WTC11 (cell line): ENCODE measurements around the gene PHF21B. TPM values are rescaled to one million over a fixed set of nuclear protein-coding genes. Genes with fewer than 3 reads are reported as not detected.

Experiments used
- ATAC-seq: fragments of 200-7000 bp; cut with Tn5 transposase; 2 replicates; pipeline ENCODE4 v1.10.0; 2021; ENCODE audit warnings: mild to moderate bottlenecking, moderate library complexity
- CTCF ChIA-PET: fragments of 300-600 bp; sonication (Branson Sonifier 250); formaldehyde crosslinking; loops from one replicate; lab custom pipeline; 2021; ENCODE audit warnings: antibody characterized with exemption; lab: Charles Lee
- POLR2A ChIA-PET: fragments of 350-600 bp; sonication (Branson Sonifier 250); formaldehyde crosslinking; loops from one replicate; lab custom pipeline; 2021; ENCODE audit warnings: antibody characterized with exemption; lab: Charles Lee
- DNase-seq: peaks from one replicate; pipeline ENCODE4 v3.0.0; 2021; ENCODE audit warnings: low spot score
- H3K27ac Mint-ChIP-seq: 2 replicates; pipeline ENCODE4 v1.8.0; 2021; ENCODE audit warnings: mixed read lengths
- H3K27me3 Mint-ChIP-seq: 2 replicates; pipeline ENCODE4 v1.8.0; 2021; ENCODE audit warnings: low read depth, mild to moderate bottlenecking, moderate library complexity, mixed read lengths
- H3K36me3 Mint-ChIP-seq: 2 replicates; pipeline ENCODE4 v1.8.0; 2021; ENCODE audit warnings: mixed read lengths
- H3K4me1 Mint-ChIP-seq: 2 replicates; pipeline ENCODE4 v1.8.0; 2022; ENCODE audit warnings: mixed read lengths
- H3K4me3 Mint-ChIP-seq: 2 replicates; pipeline ENCODE4 v1.8.0; 2021; ENCODE audit warnings: mild to moderate bottlenecking, moderate library complexity, mixed read lengths
- H3K9me3 Mint-ChIP-seq: 2 replicates; pipeline ENCODE4 v1.8.0; 2021; ENCODE audit warnings: mixed read lengths
- ARID4B ChIP-seq: sonication (generic); formaldehyde crosslinking; IDR thresholded peaks from 2 replicates; pipeline ENCODE4 v1.8.0; 2023; ENCODE audit warnings: missing genetic modification reagents, mild to moderate bottlenecking, borderline replicate concordance
- ATF6 ChIP-seq: sonication (generic); formaldehyde crosslinking; IDR thresholded peaks from 2 replicates; pipeline ENCODE4 v1.8.1; 2023; ENCODE audit warnings: mild to moderate bottlenecking, missing genetic modification reagents
- E2F1 ChIP-seq: sonication (generic); formaldehyde crosslinking; IDR thresholded peaks from 2 replicates; pipeline ENCODE4 v1.8.0; 2022; ENCODE audit warnings: mild to moderate bottlenecking, missing genetic modification reagents
- HMGA2 ChIP-seq: fragments of 250-450 bp; sonication (Bioruptor Pico); IDR thresholded peaks from 2 replicates; pipeline ENCODE4 v1.4.0; 2021; ENCODE audit warnings: mild to moderate bottlenecking, moderate library complexity
- JAZF1 ChIP-seq: fragments of 250-450 bp; sonication (Bioruptor Pico); IDR thresholded peaks from 2 replicates; pipeline ENCODE4 v1.9.0; 2021; ENCODE audit warnings: moderate library complexity, mild to moderate bottlenecking, inconsistent platforms
- MLX ChIP-seq: sonication (generic); formaldehyde crosslinking; IDR thresholded peaks from 2 replicates; pipeline ENCODE4 v1.8.1; 2023; ENCODE audit warnings: mild to moderate bottlenecking, missing genetic modification reagents, moderate library complexity
- NFE2L1 ChIP-seq: sonication (generic); formaldehyde crosslinking; IDR thresholded peaks from 2 replicates; pipeline ENCODE4 v1.8.1; 2023; ENCODE audit warnings: missing genetic modification reagents
- NFYB ChIP-seq: sonication (generic); formaldehyde crosslinking; conservative IDR thresholded peaks from 2 replicates; pipeline ENCODE4 v1.8.0; 2022; ENCODE audit warnings: low read depth, missing genetic modification reagents
- NR1H2 ChIP-seq: sonication (generic); formaldehyde crosslinking; IDR thresholded peaks from 2 replicates; pipeline ENCODE4 v1.9.0; 2021; ENCODE audit warnings: mild to moderate bottlenecking, moderate library complexity, missing genetic modification reagents
- OVOL2 ChIP-seq: fragments of 250-450 bp; sonication (Bioruptor Pico); IDR thresholded peaks from 2 replicates; pipeline ENCODE4 v1.9.0; 2021; ENCODE audit warnings: mild to moderate bottlenecking, borderline replicate concordance
- STAT6 ChIP-seq: sonication (generic); formaldehyde crosslinking; conservative IDR thresholded peaks from 2 replicates; pipeline ENCODE4 v1.8.1; 2023; ENCODE audit warnings: mild to moderate bottlenecking, low read depth, missing genetic modification reagents, moderate library complexity
- TEAD4 ChIP-seq: sonication (generic); formaldehyde crosslinking; IDR thresholded peaks from 2 replicates; pipeline ENCODE4 v1.8.0; 2022; ENCODE audit warnings: mild to moderate bottlenecking, missing genetic modification reagents
- ZMAT4 ChIP-seq: fragments of 250-450 bp; sonication (Bioruptor Pico); IDR thresholded peaks from 2 replicates; pipeline ENCODE4 v1.9.0; 2021; ENCODE audit warnings: mild to moderate bottlenecking
- ZNF219 ChIP-seq: sonication (generic); formaldehyde crosslinking; IDR thresholded peaks from 2 replicates; pipeline ENCODE4 v1.8.0; 2023; ENCODE audit warnings: missing genetic modification reagents, mild to moderate bottlenecking, borderline replicate concordance
- ZNF263 ChIP-seq: sonication (generic); formaldehyde crosslinking; IDR thresholded peaks from 2 replicates; pipeline ENCODE4 v1.8.1; 2022; ENCODE audit warnings: low read depth, mild to moderate bottlenecking, moderate library complexity, missing genetic modification reagents
- ZNF396 ChIP-seq: fragments of 250-450 bp; sonication (Bioruptor Pico); IDR thresholded peaks from 2 replicates; pipeline ENCODE4 v1.8.0; 2021; ENCODE audit warnings: mild to moderate bottlenecking, moderate library complexity, borderline replicate concordance
- ZNF671 ChIP-seq: fragments of 250-450 bp; sonication (Bioruptor Pico); IDR thresholded peaks from 2 replicates; pipeline ENCODE4 v1.8.0; 2021; ENCODE audit warnings: mild to moderate bottlenecking
- ZSCAN18 ChIP-seq: fragments of 250-450 bp; sonication (Bioruptor Pico); IDR thresholded peaks from 2 replicates; pipeline ENCODE4 v2.1.2; 2022; ENCODE audit warnings: mild to moderate bottlenecking, moderate library complexity
- total RNA-seq: library from RNA; stranded (reverse); gene quantifications from 3 replicates; pipeline ENCODE4 v1.2.3, GENCODE V29; 2021

Gene PHF21B
- total RNA-seq, 1 experiment from 2014 or later: 107 TPM

- ChIA-PET CTCF (interaction anchor here (1.0 kb wide), 1 partner anchor 63 kb away, joined by 3 read pairs; no protein-coding TSS in a partner anchor), POLR2A (interaction anchor here (0.6 kb wide), 1 partner anchor 76 kb away, joined by 3 read pairs; no protein-coding TSS in a partner anchor)
- ATAC-seq (peak; percentile 50), DNase-seq (no peak)
- Mint-ChIP-seq H3K36me3 (peaks cover 33% of the 10 kb centered on the region), H3K27me3 (no peaks in the 10 kb centered on the region; the same call in 1 of the 2 replicates), H3K9me3 (peaks cover 7% of the 10 kb centered on the region; the same call in 1 of the 2 replicates), H3K27ac (no peak overlapping the region), H3K4me1 (no peaks in the 10 kb centered on the region), H3K4me3 (no peak overlapping the region)
- TF ChIP-seq ZNF219 (CRISPR knock-in tag) (no peak), E2F1 (no peak), TEAD4 (CRISPR knock-in tag) (no peak), JAZF1 (CRISPR knock-in tag) (no peak), OVOL2 (CRISPR knock-in tag) (no peak), ZMAT4 (CRISPR knock-in tag) (no peak), ZSCAN18 (no peak), HMGA2 (CRISPR knock-in tag) (no peak), STAT6 (no peak), ZNF396 (CRISPR knock-in tag) (no peak), ZNF263 (CRISPR knock-in tag) (no peak)
These were observed 127.4 kb downstream of the PHF21B start for GRCh38 chr22:44882226-44882905.

GRCh38 chr22:44881624-44882023, 128.2 kb downstream of the PHF21B start:
- DNase-seq (no peak), ATAC-seq (no peak)
- H3K27ac Mint-ChIP-seq: no peak overlapping the region
- H3K27me3 Mint-ChIP-seq: no peaks in the 10 kb centered on the region; the same call in 1 of the 2 replicates
- peaks cover 14% of the 10 kb centered on the region for H3K9me3 Mint-ChIP-seq
- H3K4me1 Mint-ChIP-seq: no peaks in the 10 kb centered on the region
- H3K36me3 Mint-ChIP-seq: peaks cover 39% of the 10 kb centered on the region
- no peak for TF ChIP-seq ZNF671 (CRISPR knock-in tag)
- POLR2A ChIA-PET: no interaction called here
- no peak overlapping the region for H3K4me3 Mint-ChIP-seq
- CTCF ChIA-PET: no interaction called here

GRCh38 chr22:44880610-44881290, 129.1 kb downstream of the PHF21B start:
- Mint-ChIP-seq H3K4me1 (no peaks in the 10 kb centered on the region), H3K36me3 (peaks cover 36% of the 10 kb centered on the region), H3K4me3 (no peak overlapping the region), H3K27ac (0 out of 2 replicates have a peak overlapping the region, but pooled peaks have one; percentile 3), H3K27me3 (no peaks in the 10 kb centered on the region), H3K9me3 (peaks cover 18% of the 10 kb centered on the region)
- POLR2A ChIA-PET: no interaction called here
- DNase-seq (no peak), ATAC-seq (no peak)
- CTCF ChIA-PET: no interaction called here
- TF ChIP-seq NFYB (CRISPR knock-in tag) (no peak), MLX (CRISPR knock-in tag) (no peak), ATF6 (CRISPR knock-in tag) (no peak), NR1H2 (CRISPR knock-in tag) (no peak), NFE2L1 (CRISPR knock-in tag) (no peak), ARID4B (CRISPR knock-in tag) (no peak)
